NOMO-1 treated with DMSO at 0.1 percent for 48 hours (cell line): ENCODE results near the gene TLR1.
A peak's percentile ranks its signal among the peaks of the same experiment; 100 is the strongest.
"Not testable (repeated sequence)": the region's sequence is repeated elsewhere in the genome, so short reads cannot be mapped to it uniquely, and the experiment has no call there.

Experiments
- DNase-seq: peaks from one replicate; lab custom pipeline; 2025; ENCODE audit not compliant: unreplicated experiment; lab: John Stamatoyannopoulos, UW

The TLR1 gene

DNA sequence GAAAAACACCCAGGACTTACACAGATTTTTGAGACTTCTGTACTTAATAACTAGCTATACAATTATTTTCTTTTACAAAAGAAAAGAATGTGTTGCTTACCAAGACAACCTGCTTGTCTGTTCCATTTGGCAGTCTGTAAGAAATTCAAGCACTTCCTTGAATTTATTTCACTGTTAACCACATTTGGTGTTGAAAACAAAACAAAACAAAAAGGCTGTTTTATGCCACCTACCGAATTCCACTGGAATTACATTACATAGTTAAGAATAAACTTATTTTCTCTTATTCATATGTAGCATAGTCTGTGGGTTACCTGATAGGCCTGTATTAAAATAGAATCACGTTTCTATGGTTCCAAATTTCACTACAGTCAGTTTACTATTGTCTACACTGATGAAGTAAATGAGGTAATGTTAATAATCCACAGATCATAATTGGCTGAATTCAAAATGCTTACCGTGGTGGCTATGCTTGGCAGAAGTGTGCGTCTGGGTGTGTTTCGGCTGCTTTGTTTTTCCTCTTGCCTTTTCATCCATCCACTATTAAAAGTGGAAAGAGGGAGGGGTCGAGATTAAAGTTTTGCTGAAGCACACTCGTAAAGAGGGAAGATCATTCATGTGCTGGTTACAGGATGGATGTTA lies at the start of gene TLR1:
TSS of gene TLR1 (minus strand) at position 138 of the 642 bp plus-strand sequence. CDS start 5,960 bp downstream, outside the sequence.
- DNase-seq: peak; percentile 76

- DNase-seq: peak; percentile 25
Observed at GRCh38 chr4:38846015-38846414, 41.4 kb upstream of the TLR1 start.

GRCh38 chr4:38842994-38843393 lies 38.4 kb upstream of the TLR1 start:
- DNase-seq: no peak

DNA sequence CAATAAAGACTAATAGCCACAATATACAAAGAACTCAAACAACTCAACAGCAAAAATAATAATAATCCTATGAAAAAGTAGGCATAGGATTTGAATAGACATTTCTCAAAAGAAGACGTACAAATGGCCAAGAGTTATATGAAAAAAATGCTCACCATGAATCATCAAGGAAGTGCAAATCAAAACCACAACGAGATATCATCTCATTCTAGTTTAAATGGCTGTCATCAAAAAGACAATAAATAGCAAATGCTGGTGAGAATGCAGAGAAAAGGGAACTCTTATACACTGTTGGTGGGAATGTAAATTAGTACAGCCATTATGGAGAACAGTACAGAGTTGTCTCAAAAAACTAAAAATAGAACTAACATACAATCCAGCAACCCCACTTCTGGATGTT lies 33.3 kb upstream of the TLR1 start:
- DNase-seq: no peak

GRCh38 chr4:38837334-38837733 lies 32.7 kb upstream of the TLR1 start:
- no peak for DNase-seq

DNA sequence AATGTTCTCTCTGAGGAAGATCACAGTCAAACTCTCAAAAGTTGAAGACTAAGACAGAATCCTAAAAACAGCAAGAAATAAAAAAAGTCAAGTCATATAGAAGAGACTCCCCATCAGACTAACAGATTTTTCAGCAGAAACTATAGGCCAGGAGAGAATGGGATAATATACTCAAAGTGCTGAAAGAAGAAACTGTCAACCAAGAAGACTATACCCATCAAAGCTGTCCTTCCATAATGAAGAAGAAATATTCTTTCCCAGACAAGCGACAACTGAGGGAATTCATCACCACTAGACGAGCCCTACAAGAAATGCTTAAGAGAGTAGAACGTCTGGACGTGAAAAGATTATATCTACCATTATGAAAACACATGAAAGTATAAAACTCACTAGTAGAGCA lies 30.0 kb upstream of the TLR1 start:
- no peak for DNase-seq

- DNase-seq: no peak
Observed at GRCh38 chr4:38832624-38833528, 28.3 kb upstream of the TLR1 start.

- no peak for DNase-seq
Observed at GRCh38 chr4:38832206-38832605, 27.6 kb upstream of the TLR1 start.

DNA sequence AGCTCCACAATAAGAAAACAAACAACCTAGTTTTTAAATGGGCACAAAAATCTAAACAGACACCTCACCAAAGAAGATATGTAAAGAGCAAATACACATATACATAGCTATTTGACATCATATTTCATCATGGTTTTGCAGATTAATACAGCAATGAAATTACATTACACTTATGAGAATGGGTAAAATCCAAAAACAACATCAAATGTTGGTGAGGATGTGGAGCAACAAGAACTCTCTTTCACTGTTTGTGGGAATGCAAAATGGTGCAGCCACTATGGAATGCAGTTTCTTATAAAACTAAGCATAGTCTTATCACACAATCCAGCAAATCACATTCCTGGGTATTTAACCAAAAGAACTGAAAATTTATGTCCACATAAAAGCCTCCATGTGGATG lies 27.1 kb upstream of the TLR1 start:
- DNase-seq: no peak

DNA sequence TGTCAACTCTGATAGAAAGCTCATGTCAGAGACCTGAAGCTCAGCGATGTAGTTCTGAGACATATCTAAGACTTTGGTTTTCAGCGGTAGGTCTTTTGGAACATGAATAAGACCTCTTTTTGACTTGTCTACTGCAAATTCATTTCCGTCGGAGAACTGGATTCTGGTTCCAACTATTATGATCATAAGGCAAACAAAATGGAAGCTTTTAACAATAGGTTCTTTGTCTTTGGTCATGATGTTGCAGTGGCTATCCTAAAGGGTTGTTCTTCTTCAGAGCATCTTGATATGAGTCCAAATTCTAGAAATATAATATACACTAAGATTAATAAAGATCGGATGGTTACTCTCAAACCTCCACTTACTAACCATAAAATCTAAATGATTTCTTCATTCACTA lies 24.6 kb upstream of the TLR1 start:
- no peak for DNase-seq

GRCh38 chr4:38823766-38824165 lies 19.2 kb upstream of the TLR1 start:
- DNase-seq: no peak

DNA sequence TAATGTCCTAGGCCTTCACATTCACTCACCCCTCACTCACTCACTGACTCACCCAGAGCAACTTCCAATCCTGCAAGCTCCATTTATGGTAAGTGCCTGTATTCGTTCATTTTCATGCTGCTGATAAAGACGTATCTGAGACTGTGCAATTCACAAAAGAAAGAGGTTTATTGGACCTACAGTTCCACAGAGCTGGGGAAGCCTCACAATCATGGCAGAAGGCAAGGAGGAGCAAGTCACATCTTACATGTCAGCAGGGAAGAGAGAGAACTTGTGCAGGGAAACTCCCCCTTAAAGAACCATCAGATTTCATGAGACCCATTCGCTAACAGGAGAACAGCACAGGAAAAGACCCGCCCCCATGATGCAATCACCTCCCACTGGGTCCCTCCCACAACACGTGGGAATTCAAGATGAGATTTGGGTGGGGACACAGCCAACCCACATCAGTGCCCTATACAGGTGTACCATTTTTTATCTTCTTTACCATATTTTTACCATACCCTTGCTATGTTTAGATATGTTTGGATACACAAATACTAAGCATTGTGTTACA lies 18.2 kb upstream of the TLR1 start:
- DNase-seq: no peak

- no peak for DNase-seq
Observed at GRCh38 chr4:38821739-38822138, 17.1 kb upstream of the TLR1 start.

DNA sequence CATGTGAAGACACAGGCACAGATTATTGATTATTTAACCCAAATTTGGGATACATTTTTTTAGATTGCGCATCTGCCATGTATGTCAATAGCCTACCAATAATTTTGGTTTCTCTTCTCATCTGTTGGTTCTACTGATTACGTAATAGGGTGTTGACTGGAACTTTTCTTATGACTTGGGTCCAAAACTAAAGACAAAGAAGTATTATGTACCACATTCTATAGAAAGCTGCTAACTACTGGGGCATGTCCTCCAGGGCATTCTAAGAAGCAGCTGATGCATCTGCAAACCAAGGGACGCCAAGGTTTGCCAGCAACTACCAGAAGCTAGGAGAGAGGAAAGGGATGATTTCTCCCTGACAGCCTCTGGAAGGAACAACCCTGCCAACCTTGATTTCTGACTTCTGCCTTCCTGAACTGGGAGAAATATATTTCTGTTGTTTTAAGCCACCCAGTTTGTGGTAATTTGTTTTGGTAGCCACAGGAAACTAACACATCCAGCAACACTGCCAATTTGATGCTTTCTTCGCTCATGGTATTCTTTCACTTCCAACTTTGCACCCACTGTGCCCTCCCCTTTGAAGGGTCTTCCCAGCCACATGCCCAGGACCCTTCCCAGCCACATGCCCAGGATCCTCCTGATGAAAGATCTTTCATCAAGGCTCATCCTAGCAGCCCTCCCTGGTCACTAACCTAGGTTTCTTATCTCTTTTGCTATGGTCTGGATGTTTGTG lies 15.9 kb upstream of the TLR1 start:
- peak; percentile 6 for DNase-seq

- DNase-seq: no peak
Observed at GRCh38 chr4:38819569-38819968, 15.0 kb upstream of the TLR1 start.

- DNase-seq: no peak
Observed at GRCh38 chr4:38818441-38818976, 13.9 kb upstream of the TLR1 start.

DNA sequence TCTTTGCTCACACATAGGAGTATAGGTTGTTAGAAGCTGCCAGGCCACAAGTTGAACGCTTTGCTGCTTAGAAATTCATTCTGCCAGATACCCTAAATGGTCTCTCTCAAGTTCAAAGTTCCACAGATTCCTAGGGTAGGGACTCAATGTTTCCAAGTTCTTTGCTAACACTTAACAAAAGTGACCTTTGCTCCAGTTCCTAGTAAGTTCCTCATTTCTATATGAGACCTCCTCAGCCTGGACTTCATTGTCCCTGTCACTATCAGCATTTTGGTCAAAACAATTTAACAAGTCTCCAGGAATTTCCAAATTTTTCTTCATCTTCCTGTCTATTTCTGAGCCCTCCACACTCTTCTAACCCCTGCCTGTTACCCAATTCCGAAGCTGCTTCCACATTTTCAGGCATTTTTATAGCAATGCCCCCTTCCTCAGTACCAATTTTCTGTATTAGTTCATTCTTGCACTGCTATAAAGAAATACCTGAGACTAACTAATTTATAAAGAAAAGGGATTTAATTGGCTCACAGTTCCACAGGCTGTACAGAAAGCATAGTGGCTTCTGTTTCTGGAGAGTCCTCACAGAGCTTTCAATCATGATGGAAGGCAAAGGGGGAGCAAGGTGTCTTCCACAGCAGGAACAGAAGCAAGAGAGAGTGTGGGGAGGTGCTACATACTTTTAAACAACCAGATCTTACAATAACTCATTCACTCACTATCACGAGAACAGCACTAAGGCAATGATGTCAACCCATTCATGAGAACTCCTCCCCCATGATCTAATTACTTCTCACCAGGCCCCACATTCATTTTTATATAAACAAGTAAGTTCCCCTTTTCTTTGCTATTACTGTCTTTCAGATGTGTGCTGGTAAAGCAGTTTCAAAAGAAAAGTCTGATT lies 11.5 kb upstream of the TLR1 start:
- DNase-seq: peak; percentile 89

- DNase-seq: no peak
Observed at GRCh38 chr4:38814386-38814785, 9.8 kb upstream of the TLR1 start.

DNA sequence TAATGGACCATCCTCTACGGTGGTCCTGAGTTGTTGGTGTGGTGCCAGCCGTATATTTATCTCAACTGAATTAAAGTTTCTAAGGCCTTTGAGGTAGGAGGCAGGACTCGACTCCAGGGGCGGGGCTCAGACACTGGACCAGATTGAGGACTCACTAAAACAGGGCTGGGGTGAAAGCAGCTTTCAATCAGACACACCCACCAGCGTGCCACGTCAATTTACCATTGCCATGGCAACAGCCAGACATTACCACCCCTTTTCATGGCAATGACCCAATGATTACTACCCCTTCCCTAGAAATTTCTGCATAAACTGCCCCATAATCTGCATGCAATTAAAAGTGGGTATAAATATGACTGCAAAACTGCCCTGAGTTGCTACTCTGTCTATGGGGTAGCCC lies 6.7 kb upstream of the TLR1 start:
- no peak for DNase-seq

DNA sequence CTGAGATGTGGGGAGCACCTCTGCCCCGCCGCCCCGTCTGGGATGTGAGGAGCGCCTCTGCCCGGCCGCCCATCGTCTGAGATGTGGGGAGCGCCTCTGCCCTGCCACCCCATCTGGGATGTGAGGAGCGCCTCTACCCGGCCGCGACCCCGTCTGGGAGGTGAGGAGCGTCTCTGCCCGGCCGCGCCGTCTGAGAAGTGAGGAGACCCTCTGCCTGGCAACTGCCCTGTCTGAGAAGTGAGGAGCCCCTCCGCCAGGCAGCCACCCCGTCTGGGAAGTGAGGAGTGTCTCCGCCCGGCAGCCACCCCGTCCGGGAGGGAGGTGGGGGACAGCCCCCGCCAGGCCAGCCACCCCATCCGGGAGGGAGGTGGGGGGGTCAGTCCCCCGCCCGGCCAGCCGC lies 2.9 kb upstream of the TLR1 start:
- not testable (repeated sequence) for DNase-seq
